GM18909 (cell line): ENCODE measurements around the gene GON7.
"Not testable (repeated sequence)": the region's sequence is repeated elsewhere in the genome, so short reads cannot be mapped to it uniquely, and the experiment has no call there.

Experiments
- ATAC-seq: cut with Tn5 transposase; IDR thresholded peaks from one replicate; pipeline ENCODE4 v1.9.1; 2021; ENCODE audit warnings: mild to moderate bottlenecking; ENCODE audit not compliant: unreplicated experiment, poor library complexity

GON7 gene

GRCh38 chr14:93201155-93201704 is 5.6 kb downstream of the GON7 start:
- no peak for ATAC-seq

- ATAC-seq: no peak
Observed at GRCh38 chr14:93200553-93200952, 6.3 kb downstream of the GON7 start.

- ATAC-seq: no peak
Observed at GRCh38 chr14:93199031-93199430, 7.8 kb downstream of the GON7 start.

- ATAC-seq: no peak
Observed at GRCh38 chr14:93195316-93195999, 11.4 kb downstream of the GON7 start.

GRCh38 chr14:93186956-93187355 is 19.9 kb downstream of the GON7 start:
- no peak for ATAC-seq

GRCh38 chr14:93186466-93186865 is 20.4 kb downstream of the GON7 start:
- no peak for ATAC-seq

GRCh38 chr14:93185349-93185720 is 21.5 kb downstream of the GON7 start:
- peak; percentile 1 for ATAC-seq

- peak; percentile 87 for ATAC-seq
Observed at GRCh38 chr14:93184391-93185348, 22.2 kb downstream of the GON7 start, which contains the start of the genes LYSET and MOAP1. Gene LYSET (plus strand): TSS chr14:93185317. CDS start chr14:93185406, 89 bp downstream. Gene MOAP1 (minus strand): TSS chr14:93184897. CDS start chr14:93184242, 655 bp downstream.

- no peak for ATAC-seq
Observed at GRCh38 chr14:93183596-93184317, 23.1 kb downstream of the GON7 start.

GRCh38 chr14:93175492-93175891 is 31.4 kb downstream of the GON7 start:
- no peak for ATAC-seq

- not testable (repeated sequence) for ATAC-seq
Observed at GRCh38 chr14:93174731-93175130, 32.1 kb downstream of the GON7 start.

GRCh38 chr14:93173943-93174395 is 32.9 kb downstream of the GON7 start:
- ATAC-seq: no peak

GRCh38 chr14:93171376-93171775 is 35.5 kb downstream of the GON7 start:
- ATAC-seq: no peak

- ATAC-seq: not testable (repeated sequence)
Observed at GRCh38 chr14:93170141-93170540, 36.7 kb downstream of the GON7 start.

- ATAC-seq: not testable (repeated sequence)
Observed at GRCh38 chr14:93169619-93170018, 37.2 kb downstream of the GON7 start.

GRCh38 chr14:93168610-93169009 is 38.3 kb downstream of the GON7 start:
- ATAC-seq: not testable (repeated sequence)

- ATAC-seq: not testable (repeated sequence)
Observed at GRCh38 chr14:93165271-93166265, 41.3 kb downstream of the GON7 start.

- ATAC-seq: no peak
Observed at GRCh38 chr14:93163564-93163963, 43.3 kb downstream of the GON7 start.

- no peak for ATAC-seq
Observed at GRCh38 chr14:93161411-93161940, 45.4 kb downstream of the GON7 start.
